ENCODE measurements around the gene TMEM80. TPM values are rescaled to one million over a fixed set of nuclear protein-coding genes. Genes with fewer than 3 reads are reported as not detected.

The TMEM80 gene
- total and polyA plus RNA-seq, 2 of the 8 experiments (the other 6 are each of a cell fraction or from before 2014, with no cell fraction given): 8.0 to 16.3 TPM

GRCh38 chr11:693415-693831 lies 2.2 kb upstream of the TMEM80 start (continued):
- TF ChIP-seq E2F6 (IDR thresholded peaks at IDR 0.05) (no peak), PHF8 (conservative IDR thresholded peaks at IDR 0.05; ENCODE audit: low read depth, low read length) (no peak), SP1 (IDR thresholded peaks at IDR 0.05; ENCODE audit: low read depth, low read length) (no peak)
